ENCODE data around the gene SLC20A1. TPM values are rescaled to one million over a fixed set of nuclear protein-coding genes. Genes with fewer than 3 reads are reported as not detected.

SLC20A1 gene
- total RNA-seq, 4 donors from 2014 or later = 11.5 to 30.6 (median 24.4) TPM

- intact Hi-C loops (cut with DNase I; ENCODE audit: low total_unique reads) = loop anchor here (10.0 kb wide), 1 partner anchor 122 kb away; the partner anchor contains the start of gene NT5DC4
- TF ChIP-seq POLR2A (IDR thresholded peaks at IDR 0.05) = no peak
- no peak for TF ChIP-seq CTCF (IDR thresholded peaks at IDR 0.05)
- DNase-seq = no peak
These were observed 42.8 kb upstream of the SLC20A1 start for GRCh38 chr2:112602917-112603316.

DNA sequence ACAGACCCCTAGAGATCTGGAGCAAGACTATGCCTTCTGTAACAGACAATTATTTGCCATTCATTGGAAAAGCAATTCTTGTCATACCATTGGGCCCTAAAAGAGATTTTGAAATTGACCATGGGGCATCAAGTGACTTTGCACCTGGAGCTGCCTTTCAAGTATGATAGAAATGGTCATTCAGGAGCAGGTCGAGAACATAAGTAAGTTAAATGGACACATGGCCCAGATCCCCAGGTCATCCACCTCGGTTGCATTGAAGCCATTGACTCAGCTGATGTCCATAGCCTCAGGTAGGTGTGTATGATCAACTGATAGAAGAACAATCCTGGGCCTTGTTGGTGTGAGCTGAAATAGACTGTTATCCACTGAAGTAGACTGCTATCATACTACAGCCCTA, 42.0 kb upstream of the SLC20A1 start:
- Histone ChIP-seq H3K36me3 (no peaks in the 10 kb centered on the region), H3K9me3 (no peaks in the 10 kb centered on the region), H3K4me1 (no peaks in the 10 kb centered on the region), H3K27ac (no peak overlapping the region), H3K4me3 (no peak overlapping the region), H3K27me3 (no peaks in the 10 kb centered on the region)
- intact Hi-C loops (cut with DNase I; ENCODE audit: low total_unique reads) = loop anchor here (10.0 kb wide), 1 partner anchor 121 kb away; the partner anchor contains the start of gene NT5DC4
- no peak for DNase-seq
- TF ChIP-seq POLR2A (IDR thresholded peaks at IDR 0.05) (no peak), CTCF (IDR thresholded peaks at IDR 0.05) (no peak)

More at GRCh38 chr2:112602917-112603316, 42.8 kb upstream of the SLC20A1 start:
- Histone ChIP-seq H3K27me3 (no peaks in the 10 kb centered on the region), H3K4me3 (no peak overlapping the region), H3K27ac (no peak overlapping the region), H3K4me1 (no peaks in the 10 kb centered on the region), H3K36me3 (no peaks in the 10 kb centered on the region), H3K9me3 (no peaks in the 10 kb centered on the region)

DNA sequence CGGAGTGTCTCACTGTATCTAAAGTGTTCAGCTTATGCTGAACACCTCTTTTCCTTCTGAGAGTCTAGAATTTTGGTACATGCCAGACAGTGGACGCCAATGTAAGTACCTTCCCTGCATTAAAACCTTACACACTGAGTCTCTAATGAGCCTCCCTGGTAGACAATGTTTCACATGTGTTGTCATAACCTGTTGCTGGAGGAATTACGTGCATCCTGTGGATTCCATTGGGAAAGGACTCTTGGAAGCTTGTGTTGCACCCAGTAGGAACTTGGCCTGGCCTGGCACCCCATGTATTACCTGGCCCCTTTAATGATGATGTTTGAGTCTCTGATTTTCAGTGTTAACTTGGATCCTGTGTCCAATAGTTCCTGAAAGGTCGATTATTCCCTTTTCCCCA, 40.8 kb upstream of the SLC20A1 start:
- Histone ChIP-seq H3K27me3 (no peaks in the 10 kb centered on the region), H3K36me3 (no peaks in the 10 kb centered on the region), H3K4me1 (no peaks in the 10 kb centered on the region), H3K27ac (no peak overlapping the region), H3K9me3 (no peaks in the 10 kb centered on the region), H3K4me3 (no peak overlapping the region)
- no peak for TF ChIP-seq POLR2A (IDR thresholded peaks at IDR 0.05)
- TF ChIP-seq CTCF (IDR thresholded peaks at IDR 0.05) = no peak
- DNase-seq = no peak
- intact Hi-C loops (cut with DNase I; ENCODE audit: low total_unique reads) = loop anchor here (10.0 kb wide), 1 partner anchor 120 kb away; the partner anchor contains the start of gene NT5DC4

DNA sequence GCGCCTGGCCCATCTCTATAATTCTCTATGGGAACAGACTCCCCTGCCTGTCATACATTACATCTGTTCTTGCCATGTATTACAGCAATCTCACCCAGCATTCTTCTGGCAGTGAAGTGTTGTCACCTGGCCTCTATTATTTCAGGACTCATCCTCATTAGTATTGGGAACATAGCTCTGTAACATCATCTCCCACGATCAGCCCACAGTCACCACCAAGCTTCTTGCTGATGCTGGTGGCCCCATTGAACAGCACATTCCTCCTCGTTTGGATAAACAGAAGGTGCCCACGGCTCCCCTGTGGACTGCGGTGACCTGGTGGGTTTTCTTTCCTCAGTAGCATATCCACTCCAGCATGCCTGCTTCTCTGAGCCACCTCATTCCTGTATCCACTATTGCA, 39.8 kb upstream of the SLC20A1 start:
- DNase-seq = no peak
- Histone ChIP-seq H3K36me3 (no peaks in the 10 kb centered on the region), H3K27me3 (no peaks in the 10 kb centered on the region), H3K9me3 (no peaks in the 10 kb centered on the region), H3K4me1 (no peaks in the 10 kb centered on the region), H3K27ac (no peak overlapping the region), H3K4me3 (no peak overlapping the region)
- intact Hi-C loops (cut with DNase I; ENCODE audit: low total_unique reads) = loop anchor here (10.0 kb wide), 1 partner anchor 119 kb away; the partner anchor contains the start of gene NT5DC4
- TF ChIP-seq CTCF (IDR thresholded peaks at IDR 0.05) = no peak
- no peak for TF ChIP-seq POLR2A (IDR thresholded peaks at IDR 0.05)

DNA sequence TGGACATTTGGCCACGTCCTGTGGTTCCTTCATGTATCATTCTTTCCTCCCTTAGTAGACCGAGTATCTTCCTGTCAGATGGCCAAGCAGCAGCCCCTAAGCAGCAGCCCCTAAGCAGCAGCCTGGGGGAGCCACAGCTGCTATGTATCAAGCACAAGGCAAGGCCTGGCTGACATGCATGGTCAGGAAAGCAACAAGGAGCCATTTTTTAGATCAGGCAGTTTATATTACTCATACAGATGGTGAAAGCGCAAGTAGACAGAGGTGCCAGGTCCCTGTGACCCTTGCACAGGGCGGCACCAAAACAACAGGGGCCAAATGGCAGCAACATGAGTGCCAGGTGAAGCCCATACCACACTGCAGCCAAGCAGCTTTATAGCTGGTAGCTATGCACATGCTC, 39.2 kb upstream of the SLC20A1 start:
- no peak overlapping the region for H3K4me3 ChIP-seq
- TF ChIP-seq CTCF (IDR thresholded peaks at IDR 0.05) (no peak), POLR2A (IDR thresholded peaks at IDR 0.05) (no peak)
- intact Hi-C loops (cut with DNase I; ENCODE audit: low total_unique reads) = loop anchor here (10.0 kb wide), 1 partner anchor 118 kb away; the partner anchor contains the start of gene NT5DC4

More for the DNA sequence above, 39.2 kb upstream of the SLC20A1 start:
- H3K4me1 ChIP-seq = no peaks in the 10 kb centered on the region
- H3K27ac ChIP-seq = no peak overlapping the region
- H3K36me3 ChIP-seq = no peaks in the 10 kb centered on the region
- no peak for DNase-seq
- no peaks in the 10 kb centered on the region for H3K27me3 ChIP-seq
- H3K9me3 ChIP-seq = no peaks in the 10 kb centered on the region

Data from uterus (tissue), 4 donors.